Progenitor cell of endocrine pancreas (in vitro differentiated cells): ENCODE results near the gene PDCD6IP. TPM values are rescaled to one million over a fixed set of nuclear protein-coding genes. Genes with fewer than 3 reads are reported as not detected.

Experiments used
- DNase-seq: peaks from one replicate; pipeline ENCODE4 v3.0.0; 2021; ENCODE audit warnings: low spot score; ENCODE audit not compliant: unreplicated experiment
- H3K27ac Mint-ChIP-seq: 2 replicates; pipeline ENCODE4 v1.8.0; 2021; ENCODE audit warnings: mild to moderate bottlenecking, moderate library complexity, mixed read lengths
- H3K27me3 Mint-ChIP-seq: 2 replicates; pipeline ENCODE4 v1.8.0; 2021; ENCODE audit warnings: mixed read lengths
- H3K36me3 Mint-ChIP-seq: 2 replicates; pipeline ENCODE4 v1.8.0; 2022; ENCODE audit warnings: mixed read lengths; ENCODE audit not compliant: insufficient read depth
- H3K4me1 Mint-ChIP-seq: 2 replicates; pipeline ENCODE4 v1.8.0; 2021; ENCODE audit warnings: low read depth, mixed read lengths
- H3K4me3 Mint-ChIP-seq: 2 replicates; pipeline ENCODE4 v1.8.0; 2021; ENCODE audit warnings: low read depth, mild to moderate bottlenecking, moderate library complexity, mixed read lengths
- H3K9me3 Mint-ChIP-seq: 2 replicates; pipeline ENCODE4 v1.8.0; 2021; ENCODE audit warnings: low read depth, mixed read lengths
- CTCF ChIP-seq: fragments of 200-600 bp; sonication (generic); IDR thresholded peaks from one replicate; pipeline ENCODE4 v1.5.0; 2021; ENCODE audit warnings: antibody characterized with exemption, mild to moderate bottlenecking; ENCODE audit not compliant: unreplicated experiment
- total RNA-seq: library from RNA; stranded (reverse); gene quantifications from 2 replicates; pipeline ENCODE4 v1.2.1, GENCODE V29; 2021

The PDCD6IP gene
- total RNA-seq, 1 donor from 2014 or later, result 113 TPM

- no peak for TF ChIP-seq CTCF
- H3K4me1 Mint-ChIP-seq, result peaks cover 3% of the 10 kb centered on the region
- H3K9me3 Mint-ChIP-seq, result peaks cover 22% of the 10 kb centered on the region
- H3K27me3 Mint-ChIP-seq, result no peaks in the 10 kb centered on the region
- H3K36me3 Mint-ChIP-seq, result no peaks in the 10 kb centered on the region
- no peak overlapping the region for H3K4me3 Mint-ChIP-seq
- no peak overlapping the region for H3K27ac Mint-ChIP-seq
- DNase-seq, result no peak
Observed at GRCh38 chr3:33758281-33758680, 40.1 kb upstream of the PDCD6IP start.

GRCh38 chr3:33758864-33759263 is 39.6 kb upstream of the PDCD6IP start:
- DNase-seq, result no peak
- H3K27me3 Mint-ChIP-seq, result no peaks in the 10 kb centered on the region
- H3K36me3 Mint-ChIP-seq, result no peaks in the 10 kb centered on the region
- no peak overlapping the region for H3K27ac Mint-ChIP-seq
- H3K4me1 Mint-ChIP-seq, result peaks cover 4% of the 10 kb centered on the region
- TF ChIP-seq CTCF, result no peak
- H3K4me3 Mint-ChIP-seq, result no peak overlapping the region
- peaks cover 22% of the 10 kb centered on the region for H3K9me3 Mint-ChIP-seq

- DNase-seq, result no peak
- Mint-ChIP-seq H3K27ac (no peak overlapping the region), H3K27me3 (no peaks in the 10 kb centered on the region), H3K4me1 (no peaks in the 10 kb centered on the region), H3K9me3 (no peaks in the 10 kb centered on the region), H3K4me3 (no peak overlapping the region), H3K36me3 (no peaks in the 10 kb centered on the region)
- no peak for TF ChIP-seq CTCF
Observed at GRCh38 chr3:33768578-33769330, 29.7 kb upstream of the PDCD6IP start.

- TF ChIP-seq CTCF, result no peak
- no peak overlapping the region for H3K4me3 Mint-ChIP-seq
- no peaks in the 10 kb centered on the region for H3K27me3 Mint-ChIP-seq
- H3K27ac Mint-ChIP-seq, result no peak overlapping the region
- H3K36me3 Mint-ChIP-seq, result no peaks in the 10 kb centered on the region
- H3K4me1 Mint-ChIP-seq, result no peaks in the 10 kb centered on the region
- no peak for DNase-seq
- H3K9me3 Mint-ChIP-seq, result no peaks in the 10 kb centered on the region
Observed at GRCh38 chr3:33773637-33774036, 24.8 kb upstream of the PDCD6IP start.

GRCh38 chr3:33775363-33775762 is 23.1 kb upstream of the PDCD6IP start:
- Mint-ChIP-seq H3K4me3 (no peak overlapping the region), H3K27me3 (no peaks in the 10 kb centered on the region), H3K9me3 (no peaks in the 10 kb centered on the region), H3K4me1 (no peaks in the 10 kb centered on the region), H3K27ac (no peak overlapping the region), H3K36me3 (no peaks in the 10 kb centered on the region)
- no peak for TF ChIP-seq CTCF
- no peak for DNase-seq
